Measurements from ENCODE around the gene WDR83.

WDR83 gene

DNA sequence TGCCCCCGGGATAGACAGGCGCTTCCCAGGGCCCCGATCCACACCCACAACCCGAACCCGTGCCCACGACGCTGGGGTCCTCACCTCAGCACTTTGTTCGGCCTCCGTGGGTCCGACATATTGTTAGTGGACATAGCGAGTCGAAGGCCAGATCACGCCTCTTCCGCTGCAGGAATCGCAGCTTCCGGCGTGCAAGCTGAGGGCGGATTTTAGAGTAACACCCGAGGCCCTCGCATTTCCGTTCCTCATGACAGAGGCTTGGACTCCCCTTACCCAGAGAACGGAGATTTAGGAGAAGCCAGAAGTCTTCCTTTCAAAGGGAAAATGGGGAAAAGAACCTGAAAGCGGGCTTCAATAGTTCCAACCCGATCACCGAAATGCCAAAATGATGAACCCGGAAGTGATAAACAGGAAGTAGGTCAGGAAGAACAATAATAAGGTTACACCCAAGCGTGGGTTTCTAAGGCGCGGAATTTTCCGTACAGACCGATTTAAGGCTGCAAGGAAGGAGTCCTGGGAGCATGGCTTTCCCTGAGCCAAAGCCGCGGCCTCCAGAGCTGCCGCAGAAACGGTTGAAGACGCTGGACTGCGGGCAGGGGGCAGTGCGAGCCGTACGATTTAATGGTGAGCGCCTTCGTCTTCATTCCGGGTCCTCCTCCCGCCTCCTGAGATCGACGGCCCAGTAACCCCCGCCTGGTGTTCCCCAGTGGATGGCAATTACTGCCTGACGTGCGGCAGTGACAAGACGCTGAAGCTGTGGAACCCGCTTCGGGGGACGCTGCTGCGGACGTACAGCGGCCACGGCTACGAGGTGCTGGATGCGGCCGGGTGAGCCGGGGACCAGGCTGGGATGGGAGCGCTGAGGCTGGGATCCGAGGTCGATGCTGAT, 2.9 kb downstream of the WDR83 start:
- peak overlapping the region; percentile 62 for H2AFZ ChIP-seq (ENCODE audit: low read depth)

GRCh38 chr19:12670159-12670928, 3.7 kb downstream of the WDR83 start:
- no peak for TF ChIP-seq CTCF (conservative IDR thresholded peaks at IDR 0.05; ENCODE audit: low read depth, low read length)
- peak overlapping the region; percentile 63 for H3K9ac ChIP-seq
- peak overlapping the region; percentile 62; the same call in 1 of the 2 replicates for H2AFZ ChIP-seq (ENCODE audit: low read depth)
- H3K4me1 ChIP-seq (ENCODE audit: low read depth, poor library complexity, severe bottlenecking) = peaks cover 30% of the 10 kb centered on the region
- H3K36me3 ChIP-seq (ENCODE audit: insufficient read depth) = no peaks in the 10 kb centered on the region
- H3K79me2 ChIP-seq (ENCODE audit: insufficient read depth, low read depth) = 0 out of 2 replicates have a peak, but pooled peaks cover 6% of the 10 kb centered on the region
- H3K4me3 ChIP-seq (IDR thresholded peaks at IDR 0.05; ENCODE audit: insufficient read depth, low read depth, low read length) = no peak overlapping the region
- H3K27me3 ChIP-seq (ENCODE audit: insufficient read depth, low read depth) = no peaks in the 10 kb centered on the region
- H3K27ac ChIP-seq = peak overlapping the region; percentile 72; the same call in 1 of the 2 replicates
- peak overlapping the region; percentile 58 for H3K4me2 ChIP-seq
- H4K20me1 ChIP-seq (ENCODE audit: insufficient read depth) = no peaks in the 10 kb centered on the region

More for the DNA sequence above, 2.9 kb downstream of the WDR83 start:
- Histone ChIP-seq H3K36me3 (ENCODE audit: insufficient read depth) (no peaks in the 10 kb centered on the region), H4K20me1 (ENCODE audit: insufficient read depth) (no peaks in the 10 kb centered on the region), H3K27ac (peak overlapping the region; percentile 72), H3K4me1 (ENCODE audit: low read depth, poor library complexity, severe bottlenecking) (peaks cover 30% of the 10 kb centered on the region), H3K4me3 (IDR thresholded peaks at IDR 0.05; ENCODE audit: insufficient read depth, low read depth, low read length) (no peak overlapping the region), H3K79me2 (ENCODE audit: insufficient read depth, low read depth) (0 out of 2 replicates have a peak, but pooled peaks cover 6% of the 10 kb centered on the region), H3K4me2 (peak overlapping the region; percentile 58), H3K9ac (peak overlapping the region; percentile 63), H3K27me3 (ENCODE audit: insufficient read depth, low read depth) (no peaks in the 10 kb centered on the region)
- TF ChIP-seq CTCF (conservative IDR thresholded peaks at IDR 0.05; ENCODE audit: low read depth, low read length) = no peak

GRCh38 chr19:12672744-12673143, 6.1 kb downstream of the WDR83 start:
- Histone ChIP-seq H3K27ac (no peak overlapping the region), H3K27me3 (ENCODE audit: insufficient read depth, low read depth) (no peaks in the 10 kb centered on the region), H3K36me3 (ENCODE audit: insufficient read depth) (no peaks in the 10 kb centered on the region), H3K79me2 (ENCODE audit: insufficient read depth, low read depth) (0 out of 2 replicates have a peak, but pooled peaks cover 6% of the 10 kb centered on the region), H3K9ac (no peak overlapping the region), H3K4me3 (IDR thresholded peaks at IDR 0.05; ENCODE audit: insufficient read depth, low read depth, low read length) (no peak overlapping the region), H3K4me2 (no peak overlapping the region), H4K20me1 (ENCODE audit: insufficient read depth) (no peaks in the 10 kb centered on the region), H3K4me1 (ENCODE audit: low read depth, poor library complexity, severe bottlenecking) (peaks cover 21% of the 10 kb centered on the region), H2AFZ (ENCODE audit: low read depth) (no peak overlapping the region)
- no peak for TF ChIP-seq CTCF (conservative IDR thresholded peaks at IDR 0.05; ENCODE audit: low read depth, low read length)

DNA sequence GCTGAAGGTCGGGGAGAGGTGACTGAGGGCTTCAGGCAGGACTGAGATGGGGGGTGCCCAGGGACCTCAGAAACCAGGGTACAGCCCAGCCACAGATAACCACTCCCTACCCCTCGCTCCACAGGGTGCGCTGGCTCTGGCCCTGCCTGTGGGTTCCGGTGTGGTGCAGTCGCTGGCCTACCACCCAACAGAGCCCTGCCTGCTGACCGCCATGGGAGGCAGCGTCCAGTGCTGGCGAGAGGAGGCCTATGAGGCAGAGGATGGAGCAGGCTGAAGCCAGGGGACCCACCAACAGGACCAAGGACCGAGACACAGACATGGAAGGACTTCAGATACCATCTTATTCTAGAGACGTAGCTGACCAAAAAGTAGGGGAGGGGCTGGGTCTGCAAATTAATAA, 8.8 kb downstream of the WDR83 start:
- H3K27me3 ChIP-seq (ENCODE audit: insufficient read depth, low read depth) = no peaks in the 10 kb centered on the region
- no peak for TF ChIP-seq CTCF (conservative IDR thresholded peaks at IDR 0.05; ENCODE audit: low read depth, low read length)
- no peak overlapping the region for H3K27ac ChIP-seq
- no peak overlapping the region for H2AFZ ChIP-seq (ENCODE audit: low read depth)
- H3K36me3 ChIP-seq (ENCODE audit: insufficient read depth) = no peaks in the 10 kb centered on the region
- H3K4me1 ChIP-seq (ENCODE audit: low read depth, poor library complexity, severe bottlenecking) = peaks cover 9% of the 10 kb centered on the region
- no peaks in the 10 kb centered on the region for H4K20me1 ChIP-seq (ENCODE audit: insufficient read depth)
- peaks cover 11% of the 10 kb centered on the region for H3K79me2 ChIP-seq (ENCODE audit: insufficient read depth, low read depth)
- no peak overlapping the region for H3K9ac ChIP-seq
- no peak overlapping the region for H3K4me3 ChIP-seq (IDR thresholded peaks at IDR 0.05; ENCODE audit: insufficient read depth, low read depth, low read length)
- no peak overlapping the region for H3K4me2 ChIP-seq
